AG09309 (cell line): ENCODE results near the gene UGT1A10.
A peak's percentile ranks its signal among the peaks of the same experiment; 100 is the strongest.

ENCODE experiments used
- DNase-seq: peaks from one replicate; pipeline ENCODE4 v3.0.0-alpha.2; 2010; ENCODE audit warnings: low read depth
- H3K4me3 ChIP-seq: 2 replicates; pipeline ENCODE4 v1.5.1; 2011; ENCODE audit warnings: mild to moderate bottlenecking, low read depth, low read length, moderate library complexity; ENCODE audit not compliant: control insufficient read depth
- CTCF ChIP-seq: IDR thresholded peaks from 2 replicates; pipeline ENCODE4 v1.5.1; 2011; ENCODE audit warnings: mild to moderate bottlenecking, low read depth, low read length, inconsistent platforms; ENCODE audit not compliant: insufficient read depth, control insufficient read depth; ENCODE audit errors: missing control alignments

Gene UGT1A10

GRCh38 chr2:233761040-233761769 lies 125.0 kb downstream of the UGT1A10 start:
- DNase-seq = no peak
- no peak overlapping the region for H3K4me3 ChIP-seq
- no peak for TF ChIP-seq CTCF

- DNase-seq = peak; percentile 48
- H3K4me3 ChIP-seq = no peak overlapping the region
- no peak for TF ChIP-seq CTCF
Measured at GRCh38 chr2:233764264-233764663, 128.0 kb downstream of the UGT1A10 start.

DNA sequence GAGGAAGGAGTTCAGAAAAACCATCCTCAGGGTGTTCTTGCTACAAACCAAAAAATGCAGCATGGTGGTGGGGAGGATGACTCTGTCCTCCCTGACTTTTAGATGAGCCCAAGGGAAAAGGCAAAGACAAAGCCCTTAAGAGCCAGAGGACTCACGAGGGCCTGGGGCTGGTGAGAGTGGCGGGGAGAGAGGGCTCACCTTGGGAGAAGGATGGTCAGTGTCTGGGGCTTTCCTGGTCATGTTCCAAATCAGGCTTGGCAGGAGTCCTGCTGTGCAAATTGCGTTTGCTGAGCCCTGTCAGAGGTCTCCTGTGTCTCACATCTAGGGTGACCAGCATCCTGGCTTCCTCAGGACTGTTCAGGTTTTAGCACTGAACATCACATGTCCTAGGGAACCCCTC lies 128.5 kb downstream of the UGT1A10 start:
- no peak overlapping the region for H3K4me3 ChIP-seq
- DNase-seq = no peak
- no peak for TF ChIP-seq CTCF

GRCh38 chr2:233766416-233766815 lies 130.2 kb downstream of the UGT1A10 start:
- TF ChIP-seq CTCF = no peak

DNA sequence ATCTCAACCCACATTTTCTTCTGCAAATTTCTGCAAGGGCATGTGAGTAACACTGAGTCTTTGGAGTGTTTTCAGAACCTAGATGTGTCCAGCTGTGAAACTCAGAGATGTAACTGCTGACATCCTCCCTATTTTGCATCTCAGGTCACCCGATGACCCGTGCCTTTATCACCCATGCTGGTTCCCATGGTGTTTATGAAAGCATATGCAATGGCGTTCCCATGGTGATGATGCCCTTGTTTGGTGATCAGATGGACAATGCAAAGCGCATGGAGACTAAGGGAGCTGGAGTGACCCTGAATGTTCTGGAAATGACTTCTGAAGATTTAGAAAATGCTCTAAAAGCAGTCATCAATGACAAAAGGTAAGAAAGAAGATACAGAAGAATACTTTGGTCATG lies 131.8 kb downstream of the UGT1A10 start:
- no peak overlapping the region for H3K4me3 ChIP-seq
- no peak for TF ChIP-seq CTCF
- DNase-seq = no peak

More at GRCh38 chr2:233766416-233766815, 130.2 kb downstream of the UGT1A10 start:
- no peak for DNase-seq
- no peak overlapping the region for H3K4me3 ChIP-seq

DNA sequence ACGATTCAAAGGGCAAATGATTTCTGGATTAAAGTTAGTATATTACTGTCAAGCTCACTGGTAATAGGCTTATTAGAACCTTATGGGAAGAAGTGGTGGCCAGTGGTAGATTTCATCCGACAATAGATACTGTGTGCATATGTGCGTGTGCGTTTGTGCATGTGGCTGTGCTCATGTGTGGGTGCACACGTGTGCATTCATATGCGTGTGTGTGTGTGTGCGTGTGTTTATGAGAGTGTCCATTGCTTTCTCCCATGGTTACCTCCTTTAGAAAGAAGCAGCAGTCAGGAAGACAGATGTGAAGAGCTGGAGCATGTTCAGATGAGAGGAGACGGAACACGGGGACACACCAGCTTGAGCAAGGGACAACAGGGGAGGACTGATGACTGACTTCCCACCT lies 133.0 kb downstream of the UGT1A10 start:
- H3K4me3 ChIP-seq = no peak overlapping the region
- TF ChIP-seq CTCF = no peak
- no peak for DNase-seq
